HEK293 (cell line): ENCODE data around the gene RNASEH2B.

Source experiments
- AEBP2 ChIP-seq: fragments of 450-650 bp; formaldehyde crosslinking; IDR thresholded peaks from 2 replicates; pipeline ENCODE4 v1.5.1; 2016; ENCODE audit warnings: missing biosample characterization, missing genetic modification characterization, borderline replicate concordance
- ATF2 ChIP-seq: fragments of 450-650 bp; formaldehyde crosslinking; IDR thresholded peaks from 2 replicates; pipeline ENCODE4 v1.5.1; 2016; ENCODE audit warnings: missing biosample characterization, missing genetic modification characterization, low read depth
- GLI4 ChIP-seq: fragments of 450-650 bp; formaldehyde crosslinking; IDR thresholded peaks from 2 replicates; pipeline ENCODE4 v1.5.1; 2016; ENCODE audit warnings: missing biosample characterization, missing genetic modification characterization
- HIC1 ChIP-seq: fragments of 450-650 bp; formaldehyde crosslinking; IDR thresholded peaks from 2 replicates; pipeline ENCODE4 v1.5.1; 2016; ENCODE audit warnings: missing biosample characterization, missing genetic modification characterization
- IKZF3 ChIP-seq: fragments of 450-650 bp; IDR thresholded peaks from 2 replicates; pipeline ENCODE4 v1.5.0; 2018; ENCODE audit warnings: missing biosample characterization, mild to moderate bottlenecking, missing genetic modification characterization, moderate library complexity
- KLF8 ChIP-seq: fragments of 450-650 bp; formaldehyde crosslinking; IDR thresholded peaks from 2 replicates; pipeline ENCODE4 v1.5.1; 2016; ENCODE audit warnings: missing biosample characterization, missing genetic modification characterization
- SETDB1 ChIP-seq: IDR thresholded peaks from one replicate; pipeline ENCODE4 v1.6.1; 2017; ENCODE audit warnings: mild to moderate bottlenecking, low read length, moderate library complexity, mixed read lengths; ENCODE audit not compliant: insufficient read length
- SP3 ChIP-seq: fragments of 450-650 bp; formaldehyde crosslinking; IDR thresholded peaks from 2 replicates; pipeline ENCODE4 v1.5.1; 2016; ENCODE audit warnings: missing biosample characterization, missing genetic modification characterization
- YY1 ChIP-seq: fragments of 450-650 bp; formaldehyde crosslinking; IDR thresholded peaks from 2 replicates; pipeline ENCODE4 v1.5.1; 2018; ENCODE audit warnings: missing biosample characterization, missing genetic modification characterization
- ZBTB17 ChIP-seq: fragments of 450-650 bp; formaldehyde crosslinking; IDR thresholded peaks from 2 replicates; pipeline ENCODE4 v1.5.1; 2016; ENCODE audit warnings: missing biosample characterization, missing genetic modification characterization
- ZBTB20 ChIP-seq: fragments of 450-650 bp; formaldehyde crosslinking; IDR thresholded peaks from 2 replicates; pipeline ENCODE4 v1.5.1; 2016; ENCODE audit warnings: missing biosample characterization, missing genetic modification characterization
- ZBTB7A ChIP-seq: fragments of 450-650 bp; formaldehyde crosslinking; IDR thresholded peaks from 2 replicates; pipeline ENCODE4 v1.5.1; 2016; ENCODE audit warnings: low read depth, missing biosample characterization, missing genetic modification characterization
- ZFP69B ChIP-seq: fragments of 450-650 bp; formaldehyde crosslinking; IDR thresholded peaks from 2 replicates; pipeline ENCODE4 v1.5.1; 2016; ENCODE audit warnings: missing biosample characterization, missing genetic modification characterization
- ZNF112 ChIP-seq: fragments of 450-650 bp; formaldehyde crosslinking; IDR thresholded peaks from 2 replicates; pipeline ENCODE4 v1.5.0; 2017; ENCODE audit warnings: missing biosample characterization, missing genetic modification characterization
- ZNF202 ChIP-seq: fragments of 450-650 bp; formaldehyde crosslinking; IDR thresholded peaks from 2 replicates; pipeline ENCODE4 v1.5.1; 2016; ENCODE audit warnings: missing biosample characterization, missing genetic modification characterization, borderline replicate concordance
- ZNF239 ChIP-seq: fragments of 450-650 bp; formaldehyde crosslinking; IDR thresholded peaks from 2 replicates; pipeline ENCODE4 v1.5.1; 2016; ENCODE audit warnings: missing biosample characterization, missing genetic modification characterization
- ZNF341 ChIP-seq: fragments of 450-650 bp; formaldehyde crosslinking; IDR thresholded peaks from 2 replicates; pipeline ENCODE4; 2016; ENCODE audit warnings: low read depth, missing biosample characterization, missing genetic modification characterization
- ZNF510 ChIP-seq: fragments of 450-650 bp; formaldehyde crosslinking; IDR thresholded peaks from 2 replicates; pipeline ENCODE4 v1.5.1; 2018; ENCODE audit warnings: mild to moderate bottlenecking, missing genetic modification characterization, missing biosample characterization; ENCODE audit not compliant: insufficient replicate concordance
- ZNF513 ChIP-seq: fragments of 450-650 bp; IDR thresholded peaks from 2 replicates; pipeline ENCODE4 v1.5.1; 2018; ENCODE audit warnings: missing biosample characterization, missing genetic modification characterization
- ZNF521 ChIP-seq: fragments of 450-650 bp; formaldehyde crosslinking; IDR thresholded peaks from 2 replicates; pipeline ENCODE4 v1.5.1; 2017; ENCODE audit warnings: missing biosample characterization, mild to moderate bottlenecking, missing genetic modification characterization
- ZNF555 ChIP-seq: fragments of 450-650 bp; formaldehyde crosslinking; conservative IDR thresholded peaks from 2 replicates; pipeline ENCODE4 v1.5.1; 2017; ENCODE audit warnings: missing biosample characterization, mild to moderate bottlenecking, missing genetic modification characterization, inconsistent platforms
- ZNF561 ChIP-seq: fragments of 450-650 bp; IDR thresholded peaks from 2 replicates; pipeline ENCODE4 v1.5.1; 2018; ENCODE audit warnings: missing biosample characterization, missing genetic modification characterization, borderline replicate concordance
- ZNF629 ChIP-seq: fragments of 450-650 bp; formaldehyde crosslinking; IDR thresholded peaks from 2 replicates; pipeline ENCODE4 v1.5.1; 2017; ENCODE audit warnings: missing biosample characterization, missing genetic modification characterization
- ZNF704 ChIP-seq: fragments of 450-650 bp; formaldehyde crosslinking; IDR thresholded peaks from 2 replicates; pipeline ENCODE4 v1.5.1; 2016; ENCODE audit warnings: missing biosample characterization, missing genetic modification characterization
- ZNF777 ChIP-seq: fragments of 450-650 bp; formaldehyde crosslinking; IDR thresholded peaks from 2 replicates; pipeline ENCODE4 v1.5.1; 2017; ENCODE audit warnings: missing biosample characterization, missing genetic modification characterization, borderline replicate concordance
- ZXDB ChIP-seq: fragments of 450-650 bp; formaldehyde crosslinking; IDR thresholded peaks from 2 replicates; pipeline ENCODE4 v1.5.1; 2016; ENCODE audit warnings: missing biosample characterization, missing genetic modification characterization
- TF ChIP-seq, protein P1 (sequence below): fragments of 450-650 bp; formaldehyde crosslinking; IDR thresholded peaks from 2 replicates; pipeline ENCODE4 v1.5.1; 2016; ENCODE audit warnings: missing biosample characterization, missing genetic modification characterization
- TF ChIP-seq, protein P2 (sequence below): fragments of 450-650 bp; formaldehyde crosslinking; IDR thresholded peaks from 2 replicates; pipeline ENCODE4 v1.5.1; 2016; ENCODE audit warnings: missing biosample characterization, missing genetic modification characterization

The RNASEH2B gene

DNA sequence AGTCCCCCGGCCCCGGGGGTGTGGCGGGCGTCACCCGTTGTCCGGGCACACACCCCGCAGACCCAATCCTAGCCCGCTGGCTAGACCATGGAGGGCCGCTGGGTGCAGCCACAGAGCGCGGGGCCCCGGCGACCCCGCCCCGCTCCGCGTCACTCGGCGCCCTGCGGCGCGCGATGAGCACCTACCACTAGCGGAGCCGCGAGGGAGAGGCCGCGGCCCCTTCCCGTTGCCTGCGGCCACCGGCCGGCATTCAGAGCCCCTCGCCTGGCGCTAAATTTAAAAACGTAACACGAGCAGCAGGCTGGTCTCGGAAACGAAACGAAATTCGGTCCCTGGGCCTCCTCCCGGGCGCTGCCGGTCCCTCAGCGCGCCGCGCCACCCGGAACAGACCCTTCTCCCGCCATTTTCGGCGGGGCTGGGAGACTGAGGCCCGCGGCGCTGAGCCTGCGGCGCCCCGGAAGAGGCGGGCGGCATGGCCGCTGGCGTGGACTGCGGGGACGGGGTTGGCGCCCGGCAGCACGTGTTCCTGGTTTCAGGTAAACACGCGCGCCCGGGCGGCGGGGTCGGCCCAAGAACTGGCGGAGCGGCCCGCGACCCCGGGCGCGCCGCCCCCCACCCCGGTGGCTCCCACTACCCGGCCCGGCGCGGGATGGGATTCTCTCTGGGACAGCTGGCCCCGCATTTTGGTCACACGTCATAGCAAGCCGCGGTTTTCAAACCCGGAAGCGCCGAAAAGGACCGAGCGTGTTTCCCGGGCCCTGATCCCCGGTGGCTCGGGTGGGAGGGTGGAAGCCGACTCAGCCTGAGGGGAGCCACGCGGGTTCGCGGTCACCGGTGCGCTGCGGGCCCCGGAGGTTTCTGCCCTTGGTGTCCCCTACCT is at the start of gene RNASEH2B (continued):
- TF ChIP-seq HIC1 (tag by site-specific recombination) = peak; percentile 90
- TF ChIP-seq ZNF561 (tag by site-specific recombination) = peak; percentile 55; the same call in 1 of the 2 replicates
- no peak for TF ChIP-seq SETDB1
- TF ChIP-seq, protein P1, sequence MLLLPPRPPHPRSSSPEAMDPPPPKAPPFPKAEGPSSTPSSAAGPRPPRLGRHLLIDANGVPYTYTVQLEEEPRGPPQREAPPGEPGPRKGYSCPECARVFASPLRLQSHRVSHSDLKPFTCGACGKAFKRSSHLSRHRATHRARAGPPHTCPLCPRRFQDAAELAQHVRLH = no peak
- 0 out of 2 replicates have a peak, but pooled peaks have one; percentile 30 for TF ChIP-seq ZBTB17 (tag by site-specific recombination)
- TF ChIP-seq ZNF777 (tag by site-specific recombination) = no peak
- TF ChIP-seq ZFP69B = peak; percentile 62; the same call in 1 of the 2 replicates
- TF ChIP-seq ZNF510 = no peak
- no peak for TF ChIP-seq ZBTB7A (tag by site-specific recombination)
- TF ChIP-seq SP3 = peak; percentile 58
- TF ChIP-seq ZNF341 (tag by site-specific recombination) = peak; percentile 61
- no peak for TF ChIP-seq ZNF555 (tag by site-specific recombination)
- TF ChIP-seq, protein P2, sequence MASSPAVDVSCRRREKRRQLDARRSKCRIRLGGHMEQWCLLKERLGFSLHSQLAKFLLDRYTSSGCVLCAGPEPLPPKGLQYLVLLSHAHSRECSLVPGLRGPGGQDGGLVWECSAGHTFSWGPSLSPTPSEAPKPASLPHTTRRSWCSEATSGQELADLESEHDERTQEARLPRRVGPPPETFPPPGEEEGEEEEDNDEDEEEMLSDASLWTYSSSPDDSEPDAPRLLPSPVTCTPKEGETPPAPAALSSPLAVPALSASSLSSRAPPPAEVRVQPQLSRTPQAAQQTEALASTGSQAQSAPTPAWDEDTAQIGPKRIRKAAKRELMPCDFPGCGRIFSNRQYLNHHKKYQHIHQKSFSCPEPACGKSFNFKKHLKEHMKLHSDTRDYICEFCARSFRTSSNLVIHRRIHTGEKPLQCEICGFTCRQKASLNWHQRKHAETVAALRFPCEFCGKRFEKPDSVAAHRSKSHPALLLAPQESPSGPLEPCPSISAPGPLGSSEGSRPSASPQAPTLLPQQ (tag by site-specific recombination) = 0 out of 2 replicates have a peak, but pooled peaks have one; percentile 19
- TF ChIP-seq ZNF202 (tag by site-specific recombination) = no peak
- peak; percentile 89 for TF ChIP-seq YY1 (tag by site-specific recombination)
- no peak for TF ChIP-seq AEBP2
- no peak for TF ChIP-seq ZNF513 (tag by site-specific recombination)
- no peak for TF ChIP-seq ZNF239
- peak; percentile 28; the same call in 1 of the 2 replicates for TF ChIP-seq GLI4
- TF ChIP-seq ZXDB (tag by site-specific recombination) = peak; percentile 46; the same call in 1 of the 2 replicates
- TF ChIP-seq KLF8 (tag by site-specific recombination) = peak; percentile 49; the same call in 1 of the 2 replicates
- no peak for TF ChIP-seq ZNF521 (tag by site-specific recombination)
- 0 out of 2 replicates have a peak, but pooled peaks have one; percentile 11 for TF ChIP-seq ATF2 (tag by site-specific recombination)
- peak; percentile 56; the same call in 1 of the 2 replicates for TF ChIP-seq ZNF629 (tag by site-specific recombination)
- no peak for TF ChIP-seq ZNF112
- TF ChIP-seq IKZF3 (tag by site-specific recombination) = 0 out of 2 replicates have a peak, but pooled peaks have one; percentile 14
- TF ChIP-seq ZBTB20 = peak; percentile 87
- TF ChIP-seq ZNF704 = peak; percentile 89; the same call in 1 of the 2 replicates
